ENCODE results near the gene PACS2. TPM values are rescaled to one million over a fixed set of nuclear protein-coding genes. Genes with fewer than 3 reads are reported as not detected.
A peak's percentile ranks its signal among the peaks of the same experiment; 100 is the strongest.

The PACS2 gene
- total RNA-seq, 1 donor from 2014 or later = 32.3 TPM

- no peaks in the 10 kb centered on the region for H3K27me3 Mint-ChIP-seq (ENCODE audit: insufficient read depth)
- peaks cover 5% of the 10 kb centered on the region for H3K4me1 Mint-ChIP-seq (ENCODE audit: low read depth)
- DNase-seq (ENCODE audit: low spot score) = no peak
- H3K4me3 Mint-ChIP-seq = peak overlapping the region; percentile 10
- no peaks in the 10 kb centered on the region for H3K9me3 Mint-ChIP-seq
- H3K36me3 Mint-ChIP-seq (ENCODE audit: low read depth) = peaks cover 18% of the 10 kb centered on the region
- intact Hi-C loops (cut with micrococcal nuclease) = no loop called here
- peak overlapping the region; percentile 52 for H3K27ac Mint-ChIP-seq
These were observed 108.3 kb downstream of the PACS2 start for GRCh38 chr14:105422695-105423487.

- Mint-ChIP-seq H3K36me3 (ENCODE audit: low read depth) (peaks cover 18% of the 10 kb centered on the region), H3K27ac (no peak overlapping the region), H3K9me3 (no peaks in the 10 kb centered on the region), H3K4me3 (peak overlapping the region; percentile 45), H3K27me3 (ENCODE audit: insufficient read depth) (no peaks in the 10 kb centered on the region), H3K4me1 (ENCODE audit: low read depth) (peaks cover 5% of the 10 kb centered on the region)
- intact Hi-C loops (cut with micrococcal nuclease) = no loop called here
- no peak for DNase-seq (ENCODE audit: low spot score)
These were observed 109.1 kb downstream of the PACS2 start for GRCh38 chr14:105423488-105424195.

- no peak overlapping the region for H3K27ac Mint-ChIP-seq
- no peaks in the 10 kb centered on the region for H3K27me3 Mint-ChIP-seq (ENCODE audit: insufficient read depth)
- DNase-seq (ENCODE audit: low spot score) = no peak
- peaks cover 18% of the 10 kb centered on the region for H3K36me3 Mint-ChIP-seq (ENCODE audit: low read depth)
- no peak overlapping the region for H3K4me3 Mint-ChIP-seq
- no peaks in the 10 kb centered on the region for H3K9me3 Mint-ChIP-seq
- intact Hi-C loops (cut with micrococcal nuclease) = no loop called here
- peaks cover 5% of the 10 kb centered on the region for H3K4me1 Mint-ChIP-seq (ENCODE audit: low read depth)
These were observed 110.3 kb downstream of the PACS2 start for GRCh38 chr14:105424861-105425260.

GRCh38 chr14:105425823-105426247, 111.3 kb downstream of the PACS2 start:
- DNase-seq (ENCODE audit: low spot score) = no peak

GRCh38 chr14:105426416-105427130, 112.0 kb downstream of the PACS2 start:
- peaks cover 23% of the 10 kb centered on the region for H3K36me3 Mint-ChIP-seq (ENCODE audit: low read depth)
- intact Hi-C loops (cut with micrococcal nuclease) = no loop called here
- H3K9me3 Mint-ChIP-seq = no peaks in the 10 kb centered on the region
- H3K27me3 Mint-ChIP-seq (ENCODE audit: insufficient read depth) = no peaks in the 10 kb centered on the region
- no peak overlapping the region for H3K27ac Mint-ChIP-seq
- H3K4me3 Mint-ChIP-seq = no peak overlapping the region
- peaks cover 5% of the 10 kb centered on the region for H3K4me1 Mint-ChIP-seq (ENCODE audit: low read depth)
- no peak for DNase-seq (ENCODE audit: low spot score)

More at GRCh38 chr14:105425823-105426247, 111.3 kb downstream of the PACS2 start:
- intact Hi-C loops (cut with micrococcal nuclease) = no loop called here
- peaks cover 23% of the 10 kb centered on the region for H3K36me3 Mint-ChIP-seq (ENCODE audit: low read depth)
- H3K4me3 Mint-ChIP-seq = no peak overlapping the region
- no peaks in the 10 kb centered on the region for H3K9me3 Mint-ChIP-seq
- peaks cover 5% of the 10 kb centered on the region for H3K4me1 Mint-ChIP-seq (ENCODE audit: low read depth)
- no peaks in the 10 kb centered on the region for H3K27me3 Mint-ChIP-seq (ENCODE audit: insufficient read depth)
- H3K27ac Mint-ChIP-seq = no peak overlapping the region

GRCh38 chr14:105427412-105427811, 112.9 kb downstream of the PACS2 start:
- Mint-ChIP-seq H3K4me3 (no peak overlapping the region), H3K27me3 (ENCODE audit: insufficient read depth) (no peaks in the 10 kb centered on the region), H3K27ac (no peak overlapping the region), H3K9me3 (no peaks in the 10 kb centered on the region), H3K4me1 (ENCODE audit: low read depth) (no peaks in the 10 kb centered on the region), H3K36me3 (ENCODE audit: low read depth) (peaks cover 20% of the 10 kb centered on the region)
- DNase-seq (ENCODE audit: low spot score) = no peak
- intact Hi-C loops (cut with micrococcal nuclease) = no loop called here

GRCh38 chr14:105427936-105428485, 113.5 kb downstream of the PACS2 start:
- Mint-ChIP-seq H3K27me3 (ENCODE audit: insufficient read depth) (no peaks in the 10 kb centered on the region), H3K9me3 (no peaks in the 10 kb centered on the region), H3K36me3 (ENCODE audit: low read depth) (peaks cover 15% of the 10 kb centered on the region), H3K4me1 (ENCODE audit: low read depth) (no peaks in the 10 kb centered on the region), H3K4me3 (no peak overlapping the region), H3K27ac (no peak overlapping the region)
- intact Hi-C loops (cut with micrococcal nuclease) = no loop called here
- no peak for DNase-seq (ENCODE audit: low spot score)

- no peak overlapping the region for H3K27ac Mint-ChIP-seq
- DNase-seq (ENCODE audit: low spot score) = no peak
- intact Hi-C loops (cut with micrococcal nuclease) = no loop called here
- H3K27me3 Mint-ChIP-seq (ENCODE audit: insufficient read depth) = no peaks in the 10 kb centered on the region
- no peak overlapping the region for H3K4me3 Mint-ChIP-seq
- H3K36me3 Mint-ChIP-seq (ENCODE audit: low read depth) = peaks cover 15% of the 10 kb centered on the region
- H3K4me1 Mint-ChIP-seq (ENCODE audit: low read depth) = no peaks in the 10 kb centered on the region
- no peaks in the 10 kb centered on the region for H3K9me3 Mint-ChIP-seq
These were observed 115.5 kb downstream of the PACS2 start for GRCh38 chr14:105430042-105430441.

GRCh38 chr14:105430565-105430964, 116.0 kb downstream of the PACS2 start:
- Mint-ChIP-seq H3K36me3 (ENCODE audit: low read depth) (peaks cover 15% of the 10 kb centered on the region), H3K4me3 (no peak overlapping the region), H3K4me1 (ENCODE audit: low read depth) (no peaks in the 10 kb centered on the region), H3K27ac (no peak overlapping the region), H3K9me3 (no peaks in the 10 kb centered on the region), H3K27me3 (ENCODE audit: insufficient read depth) (no peaks in the 10 kb centered on the region)
- DNase-seq (ENCODE audit: low spot score) = no peak
- intact Hi-C loops (cut with micrococcal nuclease) = no loop called here

- Mint-ChIP-seq H3K27me3 (ENCODE audit: insufficient read depth) (no peaks in the 10 kb centered on the region), H3K9me3 (no peaks in the 10 kb centered on the region), H3K4me3 (no peak overlapping the region), H3K36me3 (ENCODE audit: low read depth) (peaks cover 17% of the 10 kb centered on the region), H3K4me1 (ENCODE audit: low read depth) (no peaks in the 10 kb centered on the region), H3K27ac (no peak overlapping the region)
- intact Hi-C loops (cut with micrococcal nuclease) = no loop called here
- DNase-seq (ENCODE audit: low spot score) = no peak
These were observed 116.7 kb downstream of the PACS2 start for GRCh38 chr14:105431256-105431655.

GRCh38 chr14:105432657-105433056, 118.1 kb downstream of the PACS2 start:
- H3K27ac Mint-ChIP-seq = no peak overlapping the region
- H3K9me3 Mint-ChIP-seq = no peaks in the 10 kb centered on the region
- no peak for DNase-seq (ENCODE audit: low spot score)
- H3K36me3 Mint-ChIP-seq (ENCODE audit: low read depth) = peaks cover 12% of the 10 kb centered on the region
- H3K27me3 Mint-ChIP-seq (ENCODE audit: insufficient read depth) = no peaks in the 10 kb centered on the region
- no peaks in the 10 kb centered on the region for H3K4me1 Mint-ChIP-seq (ENCODE audit: low read depth)
- H3K4me3 Mint-ChIP-seq = no peak overlapping the region
- intact Hi-C loops (cut with micrococcal nuclease) = no loop called here

- Mint-ChIP-seq H3K27me3 (ENCODE audit: insufficient read depth) (no peaks in the 10 kb centered on the region), H3K9me3 (no peaks in the 10 kb centered on the region), H3K36me3 (ENCODE audit: low read depth) (peaks cover 12% of the 10 kb centered on the region), H3K4me3 (no peak overlapping the region), H3K27ac (no peak overlapping the region), H3K4me1 (ENCODE audit: low read depth) (no peaks in the 10 kb centered on the region)
- no peak for DNase-seq (ENCODE audit: low spot score)
- intact Hi-C loops (cut with micrococcal nuclease) = no loop called here
These were observed 118.6 kb downstream of the PACS2 start for GRCh38 chr14:105433161-105433605.
